Activated CD4-positive, CD25-positive, alpha-beta regulatory T cell treated with anti-CD3 and anti-CD28 coated beads, Interleukin-2, amount 50 U/mL, for 16 hours (primary cell): Measurements from ENCODE around the gene FECH.
A peak's percentile ranks its signal among the peaks of the same experiment; 100 is the strongest.
"Not testable (repeated sequence)": the region's sequence is repeated elsewhere in the genome, so short reads cannot be mapped to it uniquely, and the experiment has no call there.

Experiments used
- DNase-seq: peaks from one replicate; pipeline ENCODE4 v3.0.0-alpha.2; 2020; ENCODE audit warnings: low read depth, low spot score

FECH gene

GRCh38 chr18:57586251-57587049 is at the start of gene FECH:
FECH (minus strand) TSS chr18:57586702; CDS start chr18:57586620, 82 bp downstream.
- DNase-seq = peak; percentile 28

- no peak for DNase-seq
Observed at GRCh38 chr18:57635003-57635822, 48.7 kb upstream of the FECH start.

GRCh38 chr18:57631697-57632096 is 45.2 kb upstream of the FECH start:
- DNase-seq = no peak

GRCh38 chr18:57630754-57631595 is 44.5 kb upstream of the FECH start:
- DNase-seq = no peak

- peak; percentile 92 for DNase-seq
Observed at GRCh38 chr18:57630002-57630753, 43.7 kb upstream of the FECH start.

- DNase-seq = no peak
Observed at GRCh38 chr18:57629422-57629821, 42.9 kb upstream of the FECH start.

GRCh38 chr18:57627488-57627887 is 41.0 kb upstream of the FECH start:
- DNase-seq = no peak

- no peak for DNase-seq
Observed at GRCh38 chr18:57624988-57625387, 38.5 kb upstream of the FECH start.

GRCh38 chr18:57621246-57621604 is 34.7 kb upstream of the FECH start:
- DNase-seq = no peak

GRCh38 chr18:57619876-57620275 is 33.4 kb upstream of the FECH start:
- DNase-seq = no peak

GRCh38 chr18:57618910-57619309 is 32.4 kb upstream of the FECH start:
- no peak for DNase-seq

GRCh38 chr18:57603871-57604270 is 17.4 kb upstream of the FECH start:
- DNase-seq = no peak

GRCh38 chr18:57595347-57595746 is 8.8 kb upstream of the FECH start:
- no peak for DNase-seq

GRCh38 chr18:57592716-57593115 is 6.2 kb upstream of the FECH start:
- DNase-seq = not testable (repeated sequence)

GRCh38 chr18:57589161-57589560 is 2.7 kb upstream of the FECH start:
- no peak for DNase-seq

- DNase-seq = no peak
Observed at GRCh38 chr18:57587098-57587661, 678 bp upstream of the FECH start.

GRCh38 chr18:57585855-57586250 is 649 bp downstream of the FECH start:
- DNase-seq = no peak

- DNase-seq = no peak
Observed at GRCh38 chr18:57585421-57585820, 1.1 kb downstream of the FECH start.

GRCh38 chr18:57584444-57584843 is 2.1 kb downstream of the FECH start:
- no peak for DNase-seq

- no peak for DNase-seq
Observed at GRCh38 chr18:57583297-57583835, 3.1 kb downstream of the FECH start.
